Upper lobe of right lung (tissue), 1 donor: ENCODE data around the gene NDUFA5. TPM values are rescaled to one million over a fixed set of nuclear protein-coding genes. Genes with fewer than 3 reads are reported as not detected.

ENCODE experiments used
- ATAC-seq: fragments of 200-7000 bp; cut with Tn5 transposase; one replicate; pipeline ENCODE4 v1.9.1; 2020; ENCODE audit warnings: mild to moderate bottlenecking, moderate library complexity
- DNase-seq: peaks from one replicate; pipeline ENCODE4 v3.0.0-alpha.2; 2020
- H3K27ac ChIP-seq: fragments of 200-600 bp; one replicate; pipeline ENCODE4 v1.8.0; 2022
- H3K27me3 ChIP-seq: fragments of 200-600 bp; one replicate; pipeline ENCODE4 v1.8.0; 2022; ENCODE audit warnings: mild to moderate bottlenecking
- H3K36me3 ChIP-seq: fragments of 200-600 bp; one replicate; pipeline ENCODE4 v1.8.0; 2022
- H3K4me1 ChIP-seq: fragments of 200-600 bp; one replicate; pipeline ENCODE4 v1.8.0; 2022
- H3K4me3 ChIP-seq: fragments of 200-600 bp; one replicate; pipeline ENCODE4 v1.8.0; 2022; ENCODE audit warnings: mild to moderate bottlenecking
- H3K9me3 ChIP-seq: fragments of 200-600 bp; one replicate; pipeline ENCODE4 v1.8.0; 2022
- CTCF ChIP-seq: fragments of 200-600 bp; IDR thresholded peaks from one replicate; pipeline ENCODE4 v1.8.0; 2022; ENCODE audit warnings: antibody characterized with exemption
- intact Hi-C: fragments of 100-400 bp; cut with DNase I; formaldehyde crosslinking; loops from one replicate; pipeline ENCODE4 v1.11.0; 2022
- total RNA-seq: library from RNA; stranded (reverse); fragmentation: NEBNext Ultra II Directional; extraction: Animal tissue kit (Norgen Biotek cat#: 25700); gene quantifications from one replicate; pipeline ENCODE4 v1.2.1, GENCODE V29; 2021
- donor health status: DM: no; HTN: yes; CAD: no; lungs with severe emphysema.

The NDUFA5 gene
- total RNA-seq, 1 donor from 2014 or later = 67.1 TPM

- Histone ChIP-seq H3K27ac (no peak overlapping the region), H3K36me3 (no peaks in the 10 kb centered on the region), H3K4me3 (no peak overlapping the region), H3K9me3 (no peaks in the 10 kb centered on the region), H3K27me3 (no peaks in the 10 kb centered on the region), H3K4me1 (no peaks in the 10 kb centered on the region)
- no peak for TF ChIP-seq CTCF
- ATAC-seq = no peak
- intact Hi-C loops = no loop called here
- DNase-seq = no peak
Observed at GRCh38 chr7:123599766-123600165, 42.1 kb upstream of the NDUFA5 start.

GRCh38 chr7:123598657-123599056 lies 41.0 kb upstream of the NDUFA5 start:
- Histone ChIP-seq H3K4me3 (no peak overlapping the region), H3K9me3 (no peaks in the 10 kb centered on the region), H3K4me1 (no peaks in the 10 kb centered on the region), H3K27me3 (no peaks in the 10 kb centered on the region), H3K27ac (no peak overlapping the region), H3K36me3 (no peaks in the 10 kb centered on the region)
- intact Hi-C loops = no loop called here
- TF ChIP-seq CTCF = no peak
- DNase-seq (no peak), ATAC-seq (no peak)

- no peak overlapping the region for H3K4me3 ChIP-seq
- DNase-seq (no peak), ATAC-seq (no peak)
- H3K9me3 ChIP-seq = no peaks in the 10 kb centered on the region
- intact Hi-C loops = no loop called here
- H3K4me1 ChIP-seq = no peaks in the 10 kb centered on the region
- H3K27ac ChIP-seq = no peak overlapping the region
- H3K27me3 ChIP-seq = peaks cover 6% of the 10 kb centered on the region
- TF ChIP-seq CTCF = no peak
- no peaks in the 10 kb centered on the region for H3K36me3 ChIP-seq
Observed at GRCh38 chr7:123594813-123595241, 37.2 kb upstream of the NDUFA5 start.

- H3K4me3 ChIP-seq = no peak overlapping the region
- ATAC-seq (no peak), DNase-seq (no peak)
- no peak overlapping the region for H3K27ac ChIP-seq
- no peaks in the 10 kb centered on the region for H3K9me3 ChIP-seq
- intact Hi-C loops = no loop called here
- no peaks in the 10 kb centered on the region for H3K36me3 ChIP-seq
- no peak for TF ChIP-seq CTCF
- H3K27me3 ChIP-seq = peaks cover 6% of the 10 kb centered on the region
- H3K4me1 ChIP-seq = no peaks in the 10 kb centered on the region
Observed at GRCh38 chr7:123588376-123588775, 30.8 kb upstream of the NDUFA5 start.

- intact Hi-C loops = no loop called here
- H3K27ac ChIP-seq = no peak overlapping the region
- H3K4me1 ChIP-seq = no peaks in the 10 kb centered on the region
- no peaks in the 10 kb centered on the region for H3K27me3 ChIP-seq
- H3K9me3 ChIP-seq = no peaks in the 10 kb centered on the region
- no peak overlapping the region for H3K4me3 ChIP-seq
- H3K36me3 ChIP-seq = no peaks in the 10 kb centered on the region
- TF ChIP-seq CTCF = no peak
- DNase-seq (no peak), ATAC-seq (no peak)
Observed at GRCh38 chr7:123583821-123584220, 26.2 kb upstream of the NDUFA5 start.

- Histone ChIP-seq H3K4me3 (no peak overlapping the region), H3K9me3 (no peaks in the 10 kb centered on the region), H3K27ac (no peak overlapping the region), H3K27me3 (no peaks in the 10 kb centered on the region), H3K4me1 (no peaks in the 10 kb centered on the region), H3K36me3 (no peaks in the 10 kb centered on the region)
- intact Hi-C loops = no loop called here
- TF ChIP-seq CTCF = no peak
- ATAC-seq (no peak), DNase-seq (no peak)
Observed at GRCh38 chr7:123581162-123581459, 23.5 kb upstream of the NDUFA5 start.
